Ishikawa (cell line): ENCODE data around the gene GLIS2.

Experiments
- CREB1 ChIP-seq: IDR thresholded peaks from 2 replicates; pipeline ENCODE4 v1.6.1; 2012; ENCODE audit warnings: low read depth
- YY1 ChIP-seq: IDR thresholded peaks from 2 replicates; pipeline ENCODE4 v1.6.1; 2012; ENCODE audit warnings: low read depth
- TF ChIP-seq, protein P1 (sequence below): IDR thresholded peaks from 2 replicates; pipeline ENCODE4 v1.6.1; 2012

DNA sequence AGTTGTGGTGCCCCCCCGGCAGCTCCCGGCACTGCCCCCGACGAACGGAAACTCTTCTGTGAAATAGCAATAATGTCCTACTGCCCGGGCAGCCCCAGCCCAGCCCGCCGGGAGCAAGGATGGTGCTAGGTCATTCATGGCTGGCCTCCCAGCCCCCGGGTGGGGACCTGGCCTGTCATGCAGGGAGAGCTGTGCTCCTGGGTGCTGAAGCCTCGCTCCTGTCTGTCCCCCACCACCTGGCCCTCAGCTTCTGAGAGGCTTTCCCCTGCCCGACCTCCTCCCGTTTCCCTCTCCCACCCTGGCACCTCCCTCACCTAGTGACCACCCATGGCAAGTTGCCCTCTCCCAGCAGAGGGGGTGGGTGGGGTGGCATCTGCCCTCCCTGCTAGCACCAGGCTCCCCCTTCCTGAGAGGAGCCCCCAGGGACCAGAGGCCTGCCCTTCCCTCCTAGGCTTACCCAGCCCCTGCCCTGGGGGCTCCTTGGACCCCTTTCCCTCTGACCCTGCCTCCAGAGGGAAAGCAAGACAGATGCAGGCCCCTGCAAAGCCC, 21.7 kb downstream of the GLIS2 start:
- TF ChIP-seq, protein P1, sequence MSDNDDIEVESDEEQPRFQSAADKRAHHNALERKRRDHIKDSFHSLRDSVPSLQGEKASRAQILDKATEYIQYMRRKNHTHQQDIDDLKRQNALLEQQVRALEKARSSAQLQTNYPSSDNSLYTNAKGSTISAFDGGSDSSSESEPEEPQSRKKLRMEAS: no peak
- TF ChIP-seq CREB1: no peak
- no peak for TF ChIP-seq YY1
